A673 (cell line): ENCODE measurements around the gene ADAMTS6. TPM values are rescaled to one million over a fixed set of nuclear protein-coding genes. Genes with fewer than 3 reads are reported as not detected.

Experiments used
- BruUV-seq: library from RNA; stranded (reverse); fragments of 400-500 nt; replicated peaks from 2 replicates; lab custom pipeline; 2021; lab: Mats Ljungman, UMichigan
- CTCF ChIA-PET: fragments of 300-600 bp; sonication (Branson Sonifier 250); formaldehyde crosslinking; loops from one replicate; lab custom pipeline; 2022; ENCODE audit warnings: antibody characterized with exemption; lab: Charles Lee
- POLR2A ChIA-PET: fragments of 300-600 bp; sonication (Branson Sonifier 250); formaldehyde crosslinking; loops from one replicate; lab custom pipeline; 2022; ENCODE audit warnings: antibody characterized with exemption; ENCODE audit not compliant: low non-redundant PET; lab: Charles Lee
- DNase-seq: peaks from one replicate; pipeline ENCODE4 v3.0.0-alpha.2; 2015; ENCODE audit warnings: low spot score
- H3K27ac ChIP-seq: fragments of 200-600 bp; sonication (generic); 2 replicates; pipeline ENCODE4 v1.5.1; 2016; ENCODE audit warnings: mixed run types, low read depth, mild to moderate bottlenecking, mixed read lengths, antibody characterized with exemption, low read length; ENCODE audit not compliant: poor library complexity, severe bottlenecking
- H3K27me3 ChIP-seq: fragments of 200-600 bp; sonication (generic); replicated peaks from 2 replicates; pipeline ENCODE4 v1.6.1; 2017; ENCODE audit warnings: mixed run types, low read depth, mild to moderate bottlenecking, mixed read lengths, antibody characterized with exemption, low read length; ENCODE audit not compliant: insufficient read depth, poor library complexity
- H3K36me3 ChIP-seq: fragments of 200-600 bp; sonication (generic); 2 replicates; pipeline ENCODE4 v1.6.1; 2016; ENCODE audit warnings: mixed run types, mild to moderate bottlenecking, mixed read lengths, antibody characterized with exemption, low read length; ENCODE audit not compliant: insufficient read depth, poor library complexity, severe bottlenecking
- H3K4me1 ChIP-seq: fragments of 200-600 bp; sonication (generic); 2 replicates; pipeline ENCODE4 v1.6.1; 2017; ENCODE audit warnings: mixed run types, mild to moderate bottlenecking, mixed read lengths, antibody characterized with exemption, low read length; ENCODE audit not compliant: insufficient read depth, poor library complexity, severe bottlenecking
- H3K4me3 ChIP-seq: fragments of 200-600 bp; sonication (generic); 2 replicates; pipeline ENCODE4 v1.5.1; 2016; ENCODE audit warnings: low read depth, mixed run types, mild to moderate bottlenecking, mixed read lengths, low read length; ENCODE audit not compliant: poor library complexity, severe bottlenecking
- H3K9me3 ChIP-seq: fragments of 200-600 bp; sonication (generic); 2 replicates; pipeline ENCODE4 v1.6.1; 2016; ENCODE audit warnings: mixed run types, low read depth, mild to moderate bottlenecking, mixed read lengths, antibody characterized with exemption, low read length; ENCODE audit not compliant: poor library complexity, severe bottlenecking
- CTCF ChIP-seq: fragments of 300-800, 200-600 bp; sonication (generic); conservative IDR thresholded peaks from 2 replicates; pipeline ENCODE4 v1.5.1; 2017; ENCODE audit warnings: low read depth, mild to moderate bottlenecking, antibody characterized with exemption, low read length, moderate library complexity, mixed read lengths
- EZH2 ChIP-seq: fragments of 200-600 bp; sonication (generic); IDR thresholded peaks from 2 replicates; pipeline ENCODE4 v1.6.1; 2017; ENCODE audit warnings: borderline replicate concordance, low read depth, mild to moderate bottlenecking, mixed read lengths, antibody characterized with exemption, low read length; ENCODE audit not compliant: poor library complexity, severe bottlenecking
- intact Hi-C: fragments of 100-400 bp; cut with micrococcal nuclease; formaldehyde crosslinking; loops from one replicate; pipeline ENCODE4 v1.10.0; 2022; ENCODE audit not compliant: unreplicated experiment
- total RNA-seq: library from RNA; stranded (reverse); gene quantifications from 2 replicates; pipeline ENCODE4 v1.2.3, GENCODE V29; 2021

ADAMTS6 gene
- total RNA-seq, 1 experiment from 2014 or later: 2.6 TPM

GRCh38 chr5:65334077-65334476 lies 147.6 kb downstream of the ADAMTS6 start:
- POLR2A ChIA-PET: no interaction called here

GRCh38 chr5:65332591-65332990 lies 149.1 kb downstream of the ADAMTS6 start:
- Histone ChIP-seq H3K27ac (no peak overlapping the region), H3K9me3 (no peaks in the 10 kb centered on the region), H3K36me3 (no peaks in the 10 kb centered on the region), H3K27me3 (no peaks in the 10 kb centered on the region), H3K4me3 (no peak overlapping the region), H3K4me1 (no peaks in the 10 kb centered on the region)
- CTCF ChIA-PET: no interaction called here
- no peak for DNase-seq
- intact Hi-C loops: no loop called here
- no TSS peak for BruUV-seq
- POLR2A ChIA-PET: no interaction called here
- TF ChIP-seq CTCF (no peak), EZH2 (no peak)

More at GRCh38 chr5:65334077-65334476, 147.6 kb downstream of the ADAMTS6 start:
- TF ChIP-seq CTCF: no peak
- peak; percentile 6 for DNase-seq
- H3K36me3 ChIP-seq: no peaks in the 10 kb centered on the region
- BruUV-seq: no TSS peak
- intact Hi-C loops: no loop called here
- H3K27me3 ChIP-seq: no peaks in the 10 kb centered on the region
- H3K27ac ChIP-seq: no peak overlapping the region
- CTCF ChIA-PET: no interaction called here
- no peaks in the 10 kb centered on the region for H3K4me1 ChIP-seq
- no peak overlapping the region for H3K4me3 ChIP-seq
- no peaks in the 10 kb centered on the region for H3K9me3 ChIP-seq

GRCh38 chr5:65329266-65329665 lies 152.5 kb downstream of the ADAMTS6 start:
- no peaks in the 10 kb centered on the region for H3K27me3 ChIP-seq
- intact Hi-C loops: no loop called here
- H3K36me3 ChIP-seq: no peaks in the 10 kb centered on the region
- H3K27ac ChIP-seq: no peak overlapping the region
- TF ChIP-seq CTCF (no peak), EZH2 (no peak)
- no peaks in the 10 kb centered on the region for H3K4me1 ChIP-seq
- CTCF ChIA-PET: no interaction called here
- H3K4me3 ChIP-seq: no peak overlapping the region
- no peak for DNase-seq
- BruUV-seq: no TSS peak
- H3K9me3 ChIP-seq: no peaks in the 10 kb centered on the region
- POLR2A ChIA-PET: no interaction called here
